NOMO-1 treated with dmso at 0.1 percent for 144 hours (cell line): Measurements from ENCODE around the gene RHOB.
A peak's percentile ranks its signal among the peaks of the same experiment; 100 is the strongest.
"Not testable (repeated sequence)": the region's sequence is repeated elsewhere in the genome, so short reads cannot be mapped to it uniquely, and the experiment has no call there.

ENCODE experiments used
- DNase-seq: peaks from one replicate; lab custom pipeline; 2025; ENCODE audit not compliant: unreplicated experiment; lab: John Stamatoyannopoulos, UW

Gene RHOB

DNA sequence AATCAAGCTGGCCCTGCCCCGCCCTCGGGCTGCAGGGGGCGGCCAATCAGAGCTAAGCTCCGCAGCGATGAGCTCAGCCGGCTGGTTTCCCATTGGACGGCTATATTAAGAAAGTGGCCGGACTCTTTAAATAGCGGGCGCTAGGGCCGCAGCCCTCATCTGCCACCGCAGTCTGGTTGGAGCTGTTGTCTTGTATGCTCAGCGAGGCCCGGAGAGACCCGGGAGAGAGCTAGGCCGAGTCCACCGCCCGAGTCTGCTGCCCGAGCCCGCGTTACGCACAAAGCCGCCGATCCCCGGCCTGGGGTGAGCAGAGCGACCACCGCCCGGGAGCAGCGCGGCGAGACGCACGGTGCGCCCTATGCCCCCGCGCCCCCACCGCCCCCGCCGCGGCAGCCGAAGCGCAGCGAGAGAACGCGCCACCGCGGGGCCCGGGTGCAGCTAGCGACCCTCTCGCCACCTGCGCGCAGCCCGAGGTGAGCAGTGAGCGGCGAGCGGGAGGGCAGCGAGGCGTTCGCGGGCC is at the start of gene RHOB:
RHOB (plus strand) TSS at position 158 of the 520 bp plus-strand sequence. CDS start 392 bp downstream, outside the sequence.
- peak; percentile 93 for DNase-seq

DNA sequence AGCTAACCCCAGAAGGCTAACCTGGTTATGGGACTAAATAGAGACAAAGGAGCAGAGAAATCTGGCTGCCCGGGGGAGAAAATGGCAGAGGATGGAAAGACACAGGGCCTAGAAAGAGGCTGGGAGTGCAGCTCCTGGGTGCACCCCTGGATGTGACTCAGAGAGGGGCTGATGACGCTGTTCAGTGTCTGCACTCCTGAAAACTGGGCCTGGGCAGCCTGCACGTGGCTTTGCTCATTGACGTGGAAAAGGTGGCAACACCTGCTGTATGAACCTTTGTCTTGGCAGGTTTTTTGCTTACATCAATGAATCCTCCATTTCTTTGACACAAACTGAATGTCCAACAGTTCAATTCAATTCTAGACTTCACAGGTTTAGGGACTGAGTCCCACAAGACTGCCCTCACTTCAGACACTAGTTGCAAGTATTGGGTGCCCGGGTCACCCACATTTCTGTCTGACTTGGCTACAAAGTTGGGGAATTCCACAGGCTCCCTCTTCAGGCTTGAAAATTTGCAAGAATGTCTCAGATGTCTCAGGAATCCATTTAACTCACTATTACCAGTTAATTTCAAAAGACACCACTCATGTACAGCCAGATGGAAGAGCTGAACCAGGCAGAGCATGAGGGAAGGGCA is 48.9 kb upstream of the RHOB start:
- DNase-seq: no peak

DNA sequence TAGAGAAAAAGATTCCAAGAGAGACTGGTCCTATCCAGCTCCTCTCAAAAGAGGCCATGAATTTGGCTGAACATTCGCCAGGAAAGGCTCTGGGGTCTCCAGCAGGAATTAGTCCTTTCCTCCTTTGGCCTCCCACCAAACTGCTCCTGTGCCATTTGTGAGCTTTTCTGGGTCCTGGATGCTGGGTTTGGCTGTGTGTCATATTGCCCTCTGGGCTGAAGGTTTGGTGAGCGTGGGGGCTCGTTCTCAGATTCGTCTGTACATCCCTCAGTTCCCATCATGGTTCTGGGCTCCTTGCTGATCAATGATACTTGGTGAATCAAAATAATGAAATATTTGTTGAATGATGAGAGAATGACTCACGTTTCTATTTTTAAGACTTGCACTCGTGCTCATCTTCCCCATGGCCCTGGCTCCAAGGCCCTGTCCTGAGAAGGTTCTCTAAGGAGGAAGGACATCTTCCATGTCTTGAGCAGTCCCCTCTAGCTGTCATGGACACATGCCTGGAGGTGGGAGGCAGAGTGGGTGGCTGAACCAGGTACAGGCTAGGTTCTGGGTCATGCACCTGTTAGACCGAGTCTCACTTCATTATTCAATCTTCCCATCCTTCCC is 47.8 kb upstream of the RHOB start:
- DNase-seq: no peak

DNA sequence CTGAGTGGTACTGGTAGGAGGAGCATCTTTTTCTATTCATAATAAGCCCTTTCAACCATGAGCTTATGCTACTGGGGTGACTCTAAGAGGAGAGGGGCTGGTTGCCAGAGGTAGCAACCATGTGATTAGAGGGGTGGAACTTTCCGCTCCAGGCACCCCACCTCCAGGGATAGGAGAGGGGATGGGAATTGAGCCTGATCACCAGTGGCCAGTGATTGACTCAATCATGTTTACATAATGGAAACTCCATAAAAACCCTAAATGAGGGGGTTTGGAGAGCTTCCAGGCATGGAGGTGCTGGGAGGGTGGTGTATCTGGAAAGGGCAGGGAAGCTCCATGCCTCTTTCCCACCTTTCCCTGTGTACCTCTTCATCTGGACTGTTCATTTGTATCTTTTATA is 46.6 kb upstream of the RHOB start:
- no peak for DNase-seq

DNA sequence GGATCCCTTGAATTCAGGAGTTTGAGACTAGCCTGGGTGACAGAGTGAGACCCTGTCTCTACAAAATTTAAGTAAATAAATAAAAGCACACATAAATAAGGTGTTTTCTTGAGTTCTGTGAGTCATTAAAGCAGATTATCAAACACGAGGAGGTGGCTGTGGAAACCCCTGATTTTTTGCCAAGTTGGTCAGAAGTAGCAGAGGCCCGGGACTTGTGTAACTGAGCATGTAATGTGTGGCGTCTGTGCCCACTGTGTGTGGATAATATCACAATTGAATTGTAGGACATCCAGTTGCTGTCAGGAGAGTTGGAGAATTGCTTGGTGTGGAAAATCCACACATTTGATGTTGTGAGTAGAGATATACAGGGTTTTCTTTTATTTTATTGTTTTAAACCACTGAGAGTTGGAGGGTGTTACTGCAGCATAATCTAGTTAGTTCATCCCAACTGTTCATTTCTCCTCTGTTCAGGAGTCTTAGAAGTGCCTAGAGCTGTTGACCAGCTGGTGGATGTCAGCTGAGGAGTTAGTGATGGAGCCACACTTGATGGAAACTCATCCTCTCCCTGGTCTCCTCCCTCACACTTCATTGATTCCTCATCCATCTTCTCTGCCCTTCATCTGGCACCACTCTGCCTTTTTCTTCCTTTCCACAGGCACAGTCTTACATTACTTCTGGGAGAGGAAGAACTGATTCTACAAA is 45.9 kb upstream of the RHOB start:
- no peak for DNase-seq

DNA sequence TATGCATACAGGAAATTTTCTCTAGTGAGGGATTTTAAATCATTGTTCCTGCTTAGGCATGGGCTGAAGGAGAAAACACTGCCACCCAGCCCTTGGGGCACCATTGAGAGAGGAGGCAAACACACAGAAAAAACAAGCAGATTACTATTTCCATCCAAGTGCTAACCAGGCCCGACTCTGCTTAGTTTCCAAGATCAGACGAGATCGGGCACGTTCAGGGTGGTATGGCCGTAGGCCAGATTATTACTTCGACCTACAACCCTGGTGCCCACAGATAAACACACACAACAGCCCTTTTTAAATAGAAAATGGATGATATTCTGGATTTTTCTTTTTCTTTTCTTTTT is 45.4 kb upstream of the RHOB start:
- no peak for DNase-seq

DNA sequence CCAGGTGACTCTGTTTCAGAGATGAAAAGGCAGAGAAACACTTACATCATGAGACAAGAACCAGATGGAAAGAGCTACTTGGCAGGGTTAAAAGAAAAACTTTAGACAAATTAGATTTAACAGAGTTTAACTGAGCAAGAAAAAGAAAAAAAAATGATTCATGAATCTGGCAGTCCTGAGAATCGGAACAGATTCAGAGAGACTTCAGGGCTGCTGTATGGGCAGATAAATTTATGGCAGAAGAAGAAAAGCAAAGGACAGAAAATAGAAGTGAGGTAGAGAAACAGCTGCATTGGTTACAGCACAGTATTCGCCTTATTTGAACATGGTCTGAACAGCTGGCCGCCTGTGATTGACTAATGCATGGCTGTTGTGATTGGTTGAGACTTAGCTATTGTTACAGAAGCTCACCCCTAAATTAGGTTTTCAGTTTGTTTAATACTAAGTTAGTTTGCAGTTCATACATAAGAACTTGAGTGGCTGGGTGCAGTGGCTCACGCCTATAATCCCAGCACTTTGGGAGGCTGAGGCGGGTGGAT is 43.0 kb upstream of the RHOB start:
- no peak for DNase-seq

DNA sequence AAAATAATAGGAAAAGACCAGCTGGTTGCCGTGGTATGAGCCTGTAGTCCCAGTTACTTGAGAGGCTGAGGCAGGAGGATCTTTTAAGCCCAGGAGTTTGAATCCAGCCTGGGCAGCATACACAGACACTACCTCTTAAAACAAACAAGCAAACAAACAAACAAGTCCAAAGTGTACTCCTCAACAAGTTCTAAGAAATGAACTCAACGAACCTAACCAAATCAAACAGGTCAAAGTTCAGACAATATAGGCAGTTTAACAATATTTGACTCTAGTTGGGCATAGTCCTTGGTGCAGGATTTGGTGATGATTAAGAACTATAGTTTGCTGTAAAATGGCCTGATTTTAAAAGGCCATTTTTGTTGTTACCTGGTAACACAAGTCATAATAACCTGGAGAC is 41.9 kb upstream of the RHOB start:
- DNase-seq: no peak

DNA sequence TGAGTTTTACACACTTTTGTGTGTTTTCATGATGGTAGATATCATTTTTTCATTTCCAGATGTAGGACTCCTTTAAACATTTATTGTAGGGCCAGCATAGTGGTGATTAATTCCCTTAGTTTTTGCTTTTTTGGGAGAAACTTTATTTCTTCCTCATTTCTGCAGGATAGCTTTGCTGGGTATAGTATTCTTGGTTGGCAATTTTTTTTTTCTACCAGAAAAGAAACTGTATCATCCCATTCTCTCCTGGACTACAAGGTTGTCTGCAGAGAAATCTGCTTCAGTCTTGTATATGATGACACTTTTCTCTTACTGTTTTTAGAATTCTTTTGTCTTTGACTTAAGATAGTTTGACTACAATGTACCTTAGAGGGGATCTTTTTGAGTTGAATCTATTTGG is 37.8 kb upstream of the RHOB start:
- DNase-seq: no peak

DNA sequence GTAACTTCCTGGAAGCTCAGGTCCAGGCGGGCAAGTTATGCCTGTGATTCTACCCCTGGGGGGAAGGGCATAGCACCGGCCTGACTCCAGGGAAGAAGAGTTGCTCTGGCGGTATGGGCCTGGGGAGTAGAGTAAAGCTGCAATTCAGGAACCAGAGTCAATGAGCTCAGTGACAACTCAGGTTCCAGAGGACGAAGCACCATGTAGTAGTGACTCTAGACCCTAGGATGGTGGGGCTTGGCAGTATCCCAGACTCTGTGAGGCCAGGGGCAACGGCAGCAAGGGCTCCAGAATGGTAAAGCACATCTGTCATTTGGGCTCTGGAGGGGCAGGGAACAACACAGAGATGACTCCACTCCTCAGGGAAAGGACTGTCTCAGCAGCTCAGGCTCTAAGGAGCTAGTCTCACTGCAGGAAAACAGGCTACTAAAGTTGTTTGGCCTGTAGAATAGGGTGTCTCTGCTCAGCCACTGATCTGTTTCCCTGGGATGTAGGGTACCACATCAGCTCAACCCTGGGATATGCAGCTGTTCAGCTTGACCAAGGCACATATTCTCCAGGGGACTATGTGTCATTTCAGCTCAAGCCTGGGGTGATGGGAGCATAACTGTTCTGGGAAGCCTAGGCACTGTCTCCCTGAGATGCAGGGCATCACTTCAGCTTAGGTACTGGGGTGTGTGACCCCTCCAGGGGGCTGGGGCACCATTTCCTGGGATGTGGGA is 36.2 kb upstream of the RHOB start:
- DNase-seq: no peak

DNA sequence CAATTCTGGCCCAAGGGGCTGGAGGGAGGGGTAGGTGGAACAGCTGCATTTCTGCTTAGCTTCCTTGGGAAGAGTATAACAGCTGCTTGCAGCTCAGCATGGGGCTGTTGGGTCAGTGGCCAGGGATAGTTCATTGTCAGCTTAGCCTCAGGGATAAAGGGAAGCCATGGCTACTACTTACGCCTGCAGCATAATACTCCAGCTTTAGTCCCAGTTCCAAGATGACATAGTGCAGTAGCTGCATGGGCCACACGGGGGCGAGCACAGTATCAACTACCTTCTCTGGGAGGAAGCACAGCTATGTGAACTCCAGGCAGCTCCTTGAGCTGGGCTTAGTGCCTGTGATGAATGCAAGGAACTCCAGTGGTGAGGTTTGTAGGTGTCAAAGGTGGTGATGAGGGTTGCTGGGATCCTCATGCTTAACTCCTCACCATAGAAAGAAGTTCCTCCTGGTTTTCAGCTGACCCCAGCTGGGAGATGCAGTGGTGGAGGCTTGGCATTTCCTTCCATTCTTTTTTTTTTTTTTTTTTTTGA is 35.4 kb upstream of the RHOB start:
- peak; percentile 60 for DNase-seq

DNA sequence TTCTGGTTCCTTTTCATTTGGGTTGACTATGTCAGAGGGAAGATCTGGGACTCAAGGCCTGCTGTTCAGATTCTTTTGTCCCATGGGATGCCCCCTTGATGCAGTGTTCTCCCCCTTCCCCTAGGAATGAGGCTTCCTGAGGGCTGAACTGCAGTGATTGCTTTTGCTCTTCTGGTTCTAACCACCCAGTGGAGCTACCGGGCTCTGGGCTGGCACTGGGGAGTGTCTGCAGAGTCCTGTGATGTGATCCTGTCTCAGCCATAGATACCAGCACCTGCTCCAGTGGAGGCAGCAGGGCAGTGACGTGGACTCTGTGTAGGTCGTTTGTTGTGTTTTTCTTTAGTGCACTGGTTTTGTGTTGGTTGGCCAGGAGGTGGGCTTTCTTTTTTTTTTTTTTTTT is 32.1 kb upstream of the RHOB start:
- DNase-seq: no peak

DNA sequence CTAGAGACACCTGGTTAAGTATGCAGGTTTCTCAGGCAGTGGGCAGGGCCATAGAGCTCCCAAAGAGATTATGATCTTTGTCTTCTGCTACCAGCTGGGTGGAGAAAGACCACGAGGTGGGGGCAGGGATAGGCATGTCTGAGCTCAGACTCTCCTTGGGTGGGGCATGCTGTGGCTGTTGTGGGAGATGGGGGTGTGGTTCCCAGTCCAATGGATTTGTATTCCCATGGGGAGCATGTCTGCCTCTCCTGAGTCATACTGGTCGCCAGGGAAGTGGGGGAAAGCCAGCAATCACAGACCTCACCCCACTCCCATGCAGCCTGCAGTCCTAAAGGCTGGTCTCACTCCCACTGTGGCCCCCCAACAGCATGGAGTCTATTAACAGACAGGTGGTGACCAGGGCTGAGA is 31.4 kb upstream of the RHOB start:
- no peak for DNase-seq

DNA sequence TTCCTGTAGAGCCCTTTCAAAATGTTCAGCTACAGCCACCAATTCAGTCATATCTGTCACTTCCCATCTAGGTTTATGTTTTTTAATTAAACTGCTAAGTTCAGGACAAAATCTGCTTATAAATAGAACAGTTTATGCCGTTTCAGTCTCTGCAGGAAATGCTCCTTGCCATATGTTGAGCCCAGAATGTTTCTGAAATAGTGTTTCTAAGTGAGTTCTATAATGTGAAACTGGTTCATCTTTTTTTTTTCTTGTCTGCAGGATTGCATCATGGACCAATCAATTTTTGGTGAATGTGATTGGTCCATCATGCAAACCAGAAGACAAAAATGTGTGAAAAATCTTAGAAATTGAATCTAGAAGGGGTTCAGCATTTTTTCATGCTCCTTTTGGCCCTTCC is 30.2 kb upstream of the RHOB start:
- DNase-seq: no peak

DNA sequence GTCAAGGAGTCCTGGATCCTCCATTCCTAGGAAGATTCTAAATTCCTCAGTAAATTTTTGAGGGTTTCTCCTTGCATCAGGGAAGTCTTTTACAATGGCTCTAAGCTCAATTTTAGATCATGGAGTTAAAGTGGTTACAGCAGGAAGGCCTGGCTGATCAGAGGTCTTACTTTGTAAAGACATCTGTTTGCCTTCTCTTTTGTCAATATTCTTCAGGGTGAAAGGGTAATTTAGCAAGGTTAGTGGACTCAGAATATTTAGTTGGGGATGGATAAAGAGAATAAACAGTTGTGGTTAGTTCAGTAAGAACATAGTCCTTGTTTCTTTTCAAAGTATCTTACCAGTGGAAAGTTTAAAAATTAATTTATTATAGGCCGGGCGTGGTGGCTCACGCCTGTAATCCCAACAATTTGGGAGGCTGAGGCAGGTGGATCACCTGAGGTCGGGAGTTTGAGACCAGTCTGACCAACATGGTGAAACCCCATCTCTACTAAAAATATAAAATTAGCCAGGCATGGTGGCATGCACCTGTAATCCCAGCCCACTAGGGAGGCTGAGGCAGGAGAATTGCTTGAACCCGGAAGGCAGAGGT is 29.5 kb upstream of the RHOB start:
- not testable (repeated sequence) for DNase-seq

DNA sequence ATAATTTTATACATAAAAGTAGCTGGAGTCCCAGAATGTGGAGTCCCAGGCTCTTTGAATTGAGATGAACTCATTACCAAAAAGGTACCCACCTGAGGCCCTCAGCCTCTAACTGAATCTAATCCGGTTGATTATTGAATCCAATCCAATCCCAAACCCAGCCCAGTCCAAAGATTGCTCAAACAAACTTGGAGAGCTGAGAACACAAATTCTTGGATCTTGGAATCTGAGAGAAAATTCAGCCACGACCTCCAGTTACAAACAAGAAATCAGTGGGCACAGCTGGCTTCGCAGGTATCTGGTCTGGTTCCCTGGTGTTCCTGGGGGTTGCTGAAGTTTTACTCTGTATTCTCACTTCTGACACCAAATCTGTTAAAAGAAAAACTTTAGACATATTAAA is 28.4 kb upstream of the RHOB start:
- no peak for DNase-seq

DNA sequence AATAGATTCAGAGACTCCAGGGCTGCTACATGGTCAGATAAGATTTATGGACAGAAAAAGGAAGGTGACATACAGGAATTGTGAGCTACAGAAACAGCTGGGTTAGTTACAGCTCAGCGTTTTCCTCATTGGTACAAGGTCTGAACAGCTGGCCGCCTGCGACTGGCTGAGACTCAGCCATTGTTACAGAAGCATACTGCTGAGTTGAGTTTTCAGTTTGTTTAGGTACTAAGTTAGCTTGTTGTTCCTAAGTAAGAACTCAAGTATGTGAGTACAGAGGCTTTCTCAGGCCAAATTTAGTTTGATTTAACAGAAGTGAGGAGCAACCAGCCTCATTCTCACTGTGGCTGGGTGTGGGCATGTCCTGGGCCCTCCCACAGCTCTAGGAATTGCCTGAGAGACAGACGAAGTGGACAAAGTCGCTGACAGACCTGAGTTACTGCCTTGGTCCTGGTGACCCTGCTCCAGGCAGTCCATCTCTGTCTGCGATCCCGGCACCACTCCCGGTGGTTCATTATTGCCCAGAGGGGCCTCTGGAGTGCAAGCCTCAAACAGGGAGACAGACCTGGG is 27.8 kb upstream of the RHOB start:
- DNase-seq: no peak

DNA sequence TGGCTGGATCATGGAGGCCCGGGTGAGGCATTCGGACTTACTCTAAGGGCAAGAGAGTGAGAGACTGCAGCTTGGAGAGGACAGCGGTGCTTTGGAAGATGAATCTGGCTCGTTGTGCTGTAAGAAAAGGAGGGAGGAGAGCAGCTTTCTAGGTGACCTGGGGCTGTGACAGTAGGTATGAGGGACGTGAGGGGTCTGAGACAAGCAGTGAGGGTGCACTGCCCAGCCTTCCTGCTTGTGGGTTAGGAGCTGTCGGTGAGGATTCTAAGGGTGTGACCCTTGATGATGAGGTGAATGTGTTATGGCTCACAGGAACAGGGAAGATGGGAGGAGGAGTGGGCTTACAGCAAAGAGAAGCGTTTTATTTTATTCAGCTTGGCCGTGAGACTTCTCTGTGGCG is 27.1 kb upstream of the RHOB start:
- no peak for DNase-seq

DNA sequence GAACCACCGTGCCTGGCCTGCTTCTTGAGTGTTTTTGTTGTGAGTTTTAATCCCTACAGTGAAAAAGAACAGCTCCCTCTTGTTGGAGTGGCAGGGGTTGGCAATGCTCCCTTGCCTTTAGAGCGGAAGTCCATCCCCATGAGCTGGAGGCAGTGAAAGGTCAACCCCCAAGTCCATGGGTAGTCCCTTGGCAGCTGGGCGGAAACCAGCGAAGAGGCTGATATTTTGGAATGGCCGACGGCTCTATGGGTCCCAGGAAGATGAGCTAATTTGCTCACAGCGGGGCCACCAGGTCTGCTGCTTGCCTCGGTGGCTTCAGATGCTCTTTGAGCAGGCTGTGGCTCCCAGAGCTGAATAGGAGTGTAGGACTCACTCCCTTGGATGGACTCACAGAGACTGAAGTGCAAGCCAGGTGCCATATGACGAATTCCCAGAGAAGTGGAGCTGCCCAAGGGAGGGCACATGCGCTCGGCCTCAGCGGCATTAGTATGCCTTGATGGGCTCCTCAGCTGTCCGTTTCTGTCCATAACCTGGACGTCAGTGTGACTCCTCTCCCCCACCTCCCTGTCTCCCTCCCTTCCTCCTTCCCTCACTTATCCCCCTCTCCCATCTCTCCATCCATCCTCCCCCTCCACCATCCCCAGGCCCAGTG is 25.4 kb upstream of the RHOB start:
- no peak for DNase-seq

DNA sequence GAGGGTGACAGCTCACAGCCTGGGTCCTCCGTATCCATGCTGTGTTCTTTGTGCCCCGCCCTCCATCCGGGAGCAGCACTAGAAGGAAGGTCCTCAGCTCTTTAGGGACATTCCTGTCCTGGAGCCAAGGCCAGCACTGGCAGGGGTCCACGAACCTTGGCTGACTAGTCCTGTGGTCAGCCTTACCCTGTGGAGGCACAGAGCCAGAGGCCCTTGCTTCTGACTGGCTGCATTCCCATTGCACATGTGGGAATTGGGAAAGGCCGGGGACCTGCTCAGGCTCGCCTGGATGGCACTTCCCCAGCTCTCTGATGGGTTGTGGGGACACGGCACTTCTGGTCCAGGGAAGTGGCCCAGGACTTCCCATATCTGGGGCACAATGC is 24.9 kb upstream of the RHOB start:
- DNase-seq: no peak
